VCaP (cell line): ENCODE data around the gene TMEM135.

ENCODE experiments used
- H3K27ac ChIP-seq: fragments of 450-650 bp; 2 replicates; pipeline ENCODE4 v1.5.1; 2017
- TF ChIP-seq, protein P1 (sequence below): fragments of 450-650 bp; conservative IDR thresholded peaks from 2 replicates; pipeline ENCODE4 v1.5.1; 2017; ENCODE audit warnings: mild to moderate bottlenecking, moderate library complexity

The TMEM135 gene

DNA sequence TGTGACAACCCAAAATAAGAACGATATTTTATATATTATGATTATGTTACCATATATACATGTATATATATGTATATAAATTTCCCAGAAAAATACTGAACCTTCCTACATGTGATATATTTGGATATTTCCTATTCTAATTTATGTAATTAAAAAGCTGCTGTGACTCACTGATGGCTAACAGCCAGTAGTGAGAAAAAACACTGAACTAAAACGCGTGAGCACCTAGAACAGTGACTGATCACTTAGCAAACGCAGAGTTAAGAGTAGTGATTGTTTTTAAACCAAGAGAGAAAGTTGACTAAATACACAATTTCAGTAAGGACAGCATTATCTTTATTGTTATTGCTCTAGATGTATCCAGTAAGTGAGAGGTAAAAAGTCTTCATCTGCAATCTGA lies 213.8 kb downstream of the TMEM135 start:
- no peak overlapping the region for H3K27ac ChIP-seq
- TF ChIP-seq, protein P1, sequence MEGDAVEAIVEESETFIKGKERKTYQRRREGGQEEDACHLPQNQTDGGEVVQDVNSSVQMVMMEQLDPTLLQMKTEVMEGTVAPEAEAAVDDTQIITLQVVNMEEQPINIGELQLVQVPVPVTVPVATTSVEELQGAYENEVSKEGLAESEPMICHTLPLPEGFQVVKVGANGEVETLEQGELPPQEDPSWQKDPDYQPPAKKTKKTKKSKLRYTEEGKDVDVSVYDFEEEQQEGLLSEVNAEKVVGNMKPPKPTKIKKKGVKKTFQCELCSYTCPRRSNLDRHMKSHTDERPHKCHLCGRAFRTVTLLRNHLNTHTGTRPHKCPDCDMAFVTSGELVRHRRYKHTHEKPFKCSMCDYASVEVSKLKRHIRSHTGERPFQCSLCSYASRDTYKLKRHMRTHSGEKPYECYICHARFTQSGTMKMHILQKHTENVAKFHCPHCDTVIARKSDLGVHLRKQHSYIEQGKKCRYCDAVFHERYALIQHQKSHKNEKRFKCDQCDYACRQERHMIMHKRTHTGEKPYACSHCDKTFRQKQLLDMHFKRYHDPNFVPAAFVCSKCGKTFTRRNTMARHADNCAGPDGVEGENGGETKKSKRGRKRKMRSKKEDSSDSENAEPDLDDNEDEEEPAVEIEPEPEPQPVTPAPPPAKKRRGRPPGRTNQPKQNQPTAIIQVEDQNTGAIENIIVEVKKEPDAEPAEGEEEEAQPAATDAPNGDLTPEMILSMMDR: no peak

DNA sequence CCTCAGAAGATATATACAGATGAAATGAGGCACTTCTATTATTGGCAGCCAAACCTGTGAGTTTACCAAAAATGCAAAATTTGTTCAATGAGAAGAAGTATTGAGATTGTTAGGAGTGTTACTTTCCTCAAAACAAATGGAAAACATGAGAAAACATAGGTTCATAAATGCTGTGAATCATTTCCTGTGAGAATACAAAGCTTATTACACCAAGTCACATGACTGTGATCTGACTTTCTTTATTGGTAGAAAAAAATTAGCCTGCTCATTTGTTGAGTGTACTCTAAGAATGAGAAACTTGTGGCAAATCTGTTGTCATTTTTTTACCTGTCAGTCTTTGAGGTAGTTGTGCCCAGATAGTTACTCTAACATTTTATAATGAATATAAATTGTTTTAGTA lies 215.1 kb downstream of the TMEM135 start:
- TF ChIP-seq, protein P1: no peak
- H3K27ac ChIP-seq: no peak overlapping the region

GRCh38 chr11:87254562-87254961 lies 216.8 kb downstream of the TMEM135 start:
- H3K27ac ChIP-seq: no peak overlapping the region
- TF ChIP-seq, protein P1: no peak

DNA sequence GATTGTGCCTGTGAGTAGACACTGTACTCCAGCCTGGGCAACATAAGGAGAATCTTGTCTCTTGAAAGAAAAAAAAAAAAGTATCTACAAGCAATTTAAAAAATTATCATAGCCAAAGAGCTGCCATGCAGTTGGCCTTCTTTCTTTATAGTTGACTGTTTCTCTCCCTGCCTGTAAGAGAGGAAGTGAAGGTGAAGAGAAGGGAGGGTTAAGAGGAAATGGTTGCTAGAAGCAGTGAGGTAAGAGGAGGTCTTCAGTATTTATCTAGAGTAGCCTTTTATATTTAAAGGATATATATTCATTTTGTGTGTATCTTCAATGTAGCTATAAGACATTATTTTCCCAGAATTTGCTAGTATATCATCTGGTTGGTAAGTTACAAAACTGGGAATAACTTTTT lies 217.9 kb downstream of the TMEM135 start:
- TF ChIP-seq, protein P1: no peak
- H3K27ac ChIP-seq: no peak overlapping the region

GRCh38 chr11:87256694-87257340 lies 219.1 kb downstream of the TMEM135 start:
- no peak overlapping the region for H3K27ac ChIP-seq

DNA sequence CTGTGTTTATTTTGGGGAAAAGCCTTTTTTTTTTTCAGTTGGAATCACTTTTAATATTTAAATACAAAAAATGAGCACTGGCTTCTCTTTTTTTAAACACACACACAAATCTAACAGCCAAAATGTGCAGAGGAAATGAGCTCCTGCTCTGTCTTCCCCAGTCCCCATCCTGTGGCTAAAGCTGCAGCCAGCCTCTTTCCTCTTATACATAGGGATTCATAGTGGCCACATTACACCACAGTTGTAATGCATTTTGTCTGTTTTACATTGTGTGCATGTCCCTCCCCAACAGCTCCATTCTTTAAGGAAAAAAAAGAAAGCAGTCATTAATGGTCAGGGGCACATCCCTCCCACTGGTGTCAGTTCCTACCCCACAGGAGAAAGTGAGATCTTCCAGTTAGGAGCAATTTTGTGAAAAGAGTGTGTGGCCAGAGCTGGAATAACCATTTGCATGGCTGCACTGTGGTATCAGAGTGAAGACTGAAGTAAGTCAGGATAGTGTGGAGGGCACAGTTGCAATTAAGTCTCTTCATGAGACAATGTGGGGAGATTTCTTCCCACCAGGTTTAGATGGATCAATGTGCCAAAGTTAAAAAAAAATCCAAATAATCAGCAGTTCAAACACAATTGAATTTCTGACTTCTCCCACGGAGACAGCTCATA lies 220.6 kb downstream of the TMEM135 start:
- TF ChIP-seq, protein P1: no peak
- no peak overlapping the region for H3K27ac ChIP-seq

More at GRCh38 chr11:87256694-87257340, 219.1 kb downstream of the TMEM135 start:
- TF ChIP-seq, protein P1: no peak

GRCh38 chr11:87259736-87260135 lies 222.0 kb downstream of the TMEM135 start:
- H3K27ac ChIP-seq: peak overlapping the region; percentile 18

More at GRCh38 chr11:87259736-87260135, 222.0 kb downstream of the TMEM135 start:
- TF ChIP-seq, protein P1: no peak
